Spinal cord (tissue), 10 donors: ENCODE results near the gene NKX2-3. TPM values are rescaled to one million over a fixed set of nuclear protein-coding genes. Genes with fewer than 3 reads are reported as not detected.

Experiments used
- DNase-seq, 6 donors: peaks; one replicate each; pipeline versions ENCODE4 v3.0.0 to v3.0.0-alpha.2; 2013 to 2015; ENCODE audit warnings: low spot score in 6 of 6, low read depth in 4 of 6
- H3K27ac ChIP-seq: one replicate; pipeline ENCODE4 v1.5.1; 2013; ENCODE audit warnings: low read depth, low read length, control low read depth
- H3K27me3 ChIP-seq: one replicate; pipeline ENCODE4 v1.6.1; 2013; ENCODE audit warnings: low read length; ENCODE audit not compliant: control insufficient read depth, insufficient read depth
- H3K36me3 ChIP-seq: one replicate; pipeline ENCODE4 v1.6.1; 2013; ENCODE audit warnings: low read length; ENCODE audit not compliant: control insufficient read depth, insufficient read depth
- H3K4me1 ChIP-seq: one replicate; pipeline ENCODE4 v1.6.1; 2013; ENCODE audit warnings: low read length; ENCODE audit not compliant: control insufficient read depth, insufficient read depth
- H3K4me3 ChIP-seq: one replicate; pipeline ENCODE4 v1.5.1; 2013; ENCODE audit warnings: low read depth, low read length, control low read depth
- H3K9me3 ChIP-seq: one replicate; pipeline ENCODE4 v1.6.1; 2013; ENCODE audit warnings: low read length; ENCODE audit not compliant: control insufficient read depth, insufficient read depth
- WGBS: methylation state at CpG from one replicate; pipeline ENCODE4 v1.1.5; 2013; ENCODE audit warnings: missing lambda C conversion rate; ENCODE audit not compliant: insufficient coverage; 5-methylcytosine and 5-hydroxymethylcytosine counted together
- polyA plus RNA-seq, 2 donors: library from polyadenylated mRNA; unstranded; fragments of 120-200 nt; gene quantifications; one replicate each; pipeline ENCODE4 v1.2.1, GENCODE V29; 2013; ENCODE audit not compliant: insufficient read length in 2 of 2
- total RNA-seq, 2 donors: library from RNA; depleted of rRNA in 1 of 2; stranded (reverse); fragments of 120-200 nt in 1 of 2; fragments of >200 nt in 1 of 2; gene quantifications; one replicate each; pipeline versions ENCODE4 v1.2.3 to v1.2.4, GENCODE V29; 2013 to 2014
- donor health status: healthy.

Gene NKX2-3
- total and polyA plus RNA-seq, 4 donors = not detected

DNA sequence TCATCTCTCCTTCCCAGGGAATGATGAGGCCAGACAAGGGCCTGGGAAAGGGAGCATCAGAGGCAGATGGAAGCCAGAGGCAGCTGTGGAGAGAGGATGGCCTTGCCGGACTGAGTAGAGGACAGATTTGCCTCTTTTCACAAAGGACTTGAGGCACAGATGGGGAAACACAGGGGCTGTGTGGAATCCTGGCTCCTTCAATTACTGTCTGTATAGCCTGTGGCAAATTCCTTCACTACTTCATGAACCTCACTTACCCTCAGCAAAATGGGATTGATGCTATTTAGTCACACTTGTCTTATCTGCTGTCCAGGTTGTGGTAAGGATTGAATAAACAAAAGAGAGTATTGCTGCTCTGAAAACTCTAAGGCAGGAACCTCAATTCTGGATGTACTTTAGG is 47.2 kb downstream of the NKX2-3 start:
- Histone ChIP-seq H3K9me3 (no peaks in the 10 kb centered on the region), H3K27ac (no peak overlapping the region), H3K4me3 (no peak overlapping the region), H3K4me1 (no peaks in the 10 kb centered on the region), H3K36me3 (no peaks in the 10 kb centered on the region), H3K27me3 (no peaks in the 10 kb centered on the region)
- DNase-seq = no peak
- 40% methylated on average over 1 of the region's 1 CpG for WGBS

DNA sequence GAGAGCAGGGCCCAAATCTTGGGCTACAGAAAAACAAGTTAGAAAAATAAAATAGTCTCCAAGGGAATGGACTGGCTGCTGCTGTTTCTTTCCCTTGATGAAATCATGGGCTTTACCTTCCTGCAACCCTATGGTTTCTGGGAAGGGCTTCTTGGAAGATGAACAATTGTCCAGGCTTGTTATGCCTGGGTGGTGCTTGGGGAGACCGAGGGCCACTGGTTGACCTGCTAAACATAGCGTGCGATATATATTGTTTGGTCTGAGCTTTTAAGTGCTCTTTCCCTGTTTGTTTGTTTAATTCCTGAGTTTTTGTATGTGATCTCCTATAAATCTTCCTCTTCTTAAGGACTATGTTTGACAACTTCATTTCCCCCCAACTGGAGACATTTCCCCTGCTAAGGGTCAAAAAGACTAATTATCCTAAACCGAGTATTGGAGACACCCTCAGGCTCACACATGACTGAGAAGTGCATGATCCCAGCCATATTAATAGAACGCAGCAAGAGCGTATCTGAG is 49.6 kb downstream of the NKX2-3 start:
- H3K27me3 ChIP-seq = no peaks in the 10 kb centered on the region
- H3K27ac ChIP-seq = no peak overlapping the region
- H3K4me3 ChIP-seq = no peak overlapping the region
- H3K4me1 ChIP-seq = no peaks in the 10 kb centered on the region
- no peak for DNase-seq
- no peaks in the 10 kb centered on the region for H3K9me3 ChIP-seq
- WGBS = 73% methylated on average over 3 of the region's 6 CpGs
- no peaks in the 10 kb centered on the region for H3K36me3 ChIP-seq

DNA sequence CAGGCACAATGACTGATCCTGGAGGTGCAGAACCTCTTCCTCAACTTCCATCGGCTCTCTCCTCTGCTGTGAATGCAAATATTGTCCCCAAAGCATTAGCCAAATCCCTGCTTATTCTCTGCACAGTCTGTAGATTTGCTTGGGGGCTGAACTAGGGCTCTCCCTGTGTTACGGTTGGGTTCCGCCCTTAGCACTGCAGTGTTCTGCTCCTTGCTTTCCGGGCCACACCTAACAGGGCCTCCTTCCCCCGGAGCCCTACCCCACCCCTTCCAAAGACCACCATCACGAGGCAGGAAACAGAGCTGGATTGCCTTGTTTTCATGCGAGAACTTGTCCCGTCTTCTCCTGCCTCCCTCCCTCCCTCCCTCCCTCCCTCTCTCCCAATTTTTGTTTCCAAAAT is 50.9 kb downstream of the NKX2-3 start:
- DNase-seq = no peak
- Histone ChIP-seq H3K9me3 (no peaks in the 10 kb centered on the region), H3K4me3 (no peak overlapping the region), H3K36me3 (no peaks in the 10 kb centered on the region), H3K27me3 (no peaks in the 10 kb centered on the region), H3K4me1 (no peaks in the 10 kb centered on the region), H3K27ac (no peak overlapping the region)
- WGBS = 73% methylated on average over 5 of the region's 8 CpGs

Other genes starting within 250 kb of the NKX2-3 start
- gene CNNM1, start 203.6 kb upstream of the NKX2-3 start, total RNA-seq = 1 to 10 TPM; 1.6 to 7.5 TPM
- 1 to 10 TPM; 6.5 to 6.7 TPM for gene CNNM1, start 203.6 kb upstream of the NKX2-3 start, polyA plus RNA-seq
- 10 to 100 TPM; 38.0 to 67.7 TPM for gene GOT1, start 102.3 kb upstream of the NKX2-3 start, total RNA-seq
- 100 to 1,000 TPM; 105 to 115 TPM for gene GOT1, start 102.3 kb upstream of the NKX2-3 start, polyA plus RNA-seq
- gene SLC25A28, start 87.5 kb downstream of the NKX2-3 start, total RNA-seq = 10 to 100 TPM; 22.9 to 36.5 TPM
- 10 to 100 TPM; 56.0 to 65.2 TPM for gene SLC25A28, start 87.5 kb downstream of the NKX2-3 start, polyA plus RNA-seq
- 10 to 100 TPM; 18.0 to 19.0 TPM for gene ENTPD7, start 126.6 kb downstream of the NKX2-3 start, total RNA-seq
- gene ENTPD7, start 126.6 kb downstream of the NKX2-3 start, polyA plus RNA-seq = 1 to 10 TPM; 7.2 TPM
- gene COX15, start 199.2 kb downstream of the NKX2-3 start, total RNA-seq = 10 to 100 TPM; 37.8 to 42.0 TPM
- 10 to 100 TPM; 41.2 to 44.1 TPM for gene COX15, start 199.2 kb downstream of the NKX2-3 start, polyA plus RNA-seq
- gene CUTC, start 199.3 kb downstream of the NKX2-3 start, total RNA-seq = 10 to 100 TPM; 16.3 to 18.8 TPM
- 10 to 100 TPM; 19.6 to 23.9 TPM for gene CUTC, start 199.3 kb downstream of the NKX2-3 start, polyA plus RNA-seq
- gene ABCC2, start 249.7 kb downstream of the NKX2-3 start, total RNA-seq = under 1 TPM; 0.50 to 0.66 TPM
- under 1 TPM; 0.44 to 0.68 TPM for gene ABCC2, start 249.7 kb downstream of the NKX2-3 start, polyA plus RNA-seq